GM21723 (cell line): ENCODE measurements around the gene CHAD.

ENCODE experiments used
- ATAC-seq: cut with Tn5 transposase; IDR thresholded peaks from one replicate; pipeline ENCODE4 v1.9.1; 2021; ENCODE audit warnings: mild to moderate bottlenecking, moderate library complexity; ENCODE audit not compliant: unreplicated experiment

The CHAD gene

GRCh38 chr17:50495217-50495823, 26.6 kb upstream of the CHAD start:
- no peak for ATAC-seq

- ATAC-seq: no peak
Measured at GRCh38 chr17:50493744-50494143, 25.1 kb upstream of the CHAD start.

GRCh38 chr17:50492214-50492613, 23.5 kb upstream of the CHAD start:
- no peak for ATAC-seq

GRCh38 chr17:50491505-50491904, 22.8 kb upstream of the CHAD start:
- ATAC-seq: no peak

- ATAC-seq: no peak
Measured at GRCh38 chr17:50488880-50489279, 20.2 kb upstream of the CHAD start.

GRCh38 chr17:50487213-50488096, 18.8 kb upstream of the CHAD start:
- ATAC-seq: no peak

- ATAC-seq: no peak
Measured at GRCh38 chr17:50484386-50485155, 15.9 kb upstream of the CHAD start.

GRCh38 chr17:50483266-50483665, 14.6 kb upstream of the CHAD start:
- ATAC-seq: no peak

GRCh38 chr17:50482516-50482915, 13.8 kb upstream of the CHAD start:
- ATAC-seq: no peak

- no peak for ATAC-seq
Measured at GRCh38 chr17:50482110-50482509, 13.4 kb upstream of the CHAD start.

- ATAC-seq: no peak
Measured at GRCh38 chr17:50481648-50482047, 13.0 kb upstream of the CHAD start.

GRCh38 chr17:50480854-50481490, 12.3 kb upstream of the CHAD start:
- no peak for ATAC-seq

- ATAC-seq: no peak
Measured at GRCh38 chr17:50480142-50480764, 11.6 kb upstream of the CHAD start.

- no peak for ATAC-seq
Measured at GRCh38 chr17:50479522-50480141, 11.0 kb upstream of the CHAD start.

GRCh38 chr17:50478391-50479381, 10.0 kb upstream of the CHAD start, which contains the start of gene RSAD1:
TSS of gene RSAD1 (plus strand) at chr17:50478860. CDS start at chr17:50478885, 25 bp downstream.
- peak; percentile 87 for ATAC-seq

- no peak for ATAC-seq
Measured at GRCh38 chr17:50477976-50478375, 9.3 kb upstream of the CHAD start.

GRCh38 chr17:50476545-50477315, 8.1 kb upstream of the CHAD start:
- no peak for ATAC-seq
